Keratinocyte (primary cell): ENCODE data around the gene TWNK. TPM values are rescaled to one million over a fixed set of nuclear protein-coding genes. Genes with fewer than 3 reads are reported as not detected.

Experiments used
- DNase-seq: peaks from one replicate; pipeline ENCODE4 v3.0.0-alpha.2; 2011; ENCODE audit warnings: low read depth, missing footprints, low spot score
- FAIRE-seq: peaks from 2 replicates; lab custom pipeline; 2011; peaks lifted over from hg19 to GRCh38; lab: Jason Lieb, UNC
- H2AFZ ChIP-seq: 2 replicates; pipeline ENCODE4 v1.6.0; 2012; ENCODE audit warnings: low read length, control low read depth, inconsistent platforms; ENCODE audit not compliant: control insufficient read depth
- H3K27ac ChIP-seq: 2 replicates; pipeline ENCODE4 v1.5.1; 2011; ENCODE audit warnings: low read length; ENCODE audit not compliant: control insufficient read depth, insufficient read depth
- H3K27me3 ChIP-seq: 3 replicates; pipeline ENCODE4 v1.6.0; 2011; ENCODE audit warnings: low read length; ENCODE audit not compliant: control insufficient read depth, insufficient read depth; ENCODE audit errors: extremely low read depth
- H3K36me3 ChIP-seq, 2 experiments: 2 replicates in 1 of 2; 3 replicates in 1 of 2; pipeline ENCODE4 v1.5.1; 2011; ENCODE audit warnings: low read length in 2 of 2, mild to moderate bottlenecking in 1 of 2; ENCODE audit not compliant: control insufficient read depth in 2 of 2, insufficient read depth in 2 of 2; ENCODE audit errors: extremely low read depth in 1 of 2
- H3K4me1 ChIP-seq: 3 replicates; pipeline ENCODE4 v1.5.1; 2011; ENCODE audit warnings: low read length; ENCODE audit not compliant: control insufficient read depth, insufficient read depth; ENCODE audit errors: extremely low read depth
- H3K4me2 ChIP-seq: 3 replicates; pipeline ENCODE4 v1.6.0; 2011; ENCODE audit warnings: low read depth, low read length; ENCODE audit not compliant: control insufficient read depth, insufficient read depth; ENCODE audit errors: extremely low read depth
- H3K4me3 ChIP-seq, 3 experiments: fragments of 200-600 bp in 1 of 3; sonication (generic) in 1 of 3; 2 replicates in 2 of 3; 3 replicates in 1 of 3; pipeline ENCODE4 v1.5.1; 2011 to 2016; ENCODE audit warnings: low read length in 3 of 3, mild to moderate bottlenecking in 3 of 3, control low read depth in 2 of 3, inconsistent platforms in 1 of 3, low read depth in 1 of 3, mixed read lengths in 1 of 3, mixed run types in 1 of 3, moderate library complexity in 1 of 3; ENCODE audit not compliant: control insufficient read depth in 2 of 3, insufficient read depth in 2 of 3; ENCODE audit errors: extremely low read depth in 1 of 3
- H3K79me2 ChIP-seq: 2 replicates; pipeline ENCODE4 v1.6.0; 2012; ENCODE audit warnings: low read length; ENCODE audit not compliant: control insufficient read depth, insufficient read depth
- H3K9ac ChIP-seq: 3 replicates; pipeline ENCODE4 v1.6.0; 2011; ENCODE audit warnings: low read length; ENCODE audit not compliant: control insufficient read depth, insufficient read depth; ENCODE audit errors: extremely low read depth
- H3K9me1 ChIP-seq: 3 replicates; pipeline ENCODE4 v1.6.0; 2011; ENCODE audit warnings: low read length; ENCODE audit not compliant: control insufficient read depth, insufficient read depth; ENCODE audit errors: extremely low read depth
- H3K9me3 ChIP-seq: 2 replicates; pipeline ENCODE4 v1.5.1; 2012; ENCODE audit warnings: low read depth, low read length; ENCODE audit not compliant: control insufficient read depth
- H4K20me1 ChIP-seq: 3 replicates; pipeline ENCODE4 v1.6.0; 2011; ENCODE audit warnings: low read length; ENCODE audit not compliant: control insufficient read depth, insufficient read depth; ENCODE audit errors: extremely low read depth
- CTCF ChIP-seq, 3 experiments: IDR thresholded peaks in 1 of 3; conservative IDR thresholded peaks in 1 of 3; optimal IDR thresholded peaks in 1 of 3; 2 replicates in 2 of 3; 3 replicates in 1 of 3; pipeline versions ENCODE3 to v1.5.1; 2011; ENCODE audit warnings: low read length in 3 of 3, mild to moderate bottlenecking in 3 of 3, moderate library complexity in 2 of 3, control low read depth in 1 of 3, inconsistent platforms in 1 of 3; ENCODE audit not compliant: insufficient read depth in 2 of 3; ENCODE audit errors: extremely low read depth in 1 of 3
- EZH2 ChIP-seq: IDR thresholded peaks from one replicate; pipeline ENCODE4 v1.6.1; 2012; ENCODE audit warnings: inconsistent platforms, mild to moderate bottlenecking, low read length, moderate library complexity
- dilution Hi-C: fragments of 300-500 bp; cut with MboI; formaldehyde crosslinking; loops from one replicate; pipeline ENCODE4 v1.7.0; 2020; ENCODE audit warnings: low sequenced_read_pairs; ENCODE audit not compliant: extremely low pct_ligation_motif_present
- polyA plus RNA-seq, 5 experiments: library from polyadenylated mRNA; depleted of rRNA in 3 of 5; stranded (reverse) in 3 of 5; stranded (forward) in 1 of 5; unstranded in 1 of 5; fragments of >200 nt; gene quantifications; 1 replicate in 1 of 5; 2 replicates in 3 of 5; 3 replicates in 1 of 5; pipeline versions ENCODE4 v1.2.1 to v1.2.3, GENCODE V29; 2011 to 2012; ENCODE audit warnings: missing spikeins in 2 of 5, low read depth in 1 of 5, low replicate concordance in 1 of 5

TWNK gene
- polyA plus RNA-seq, 1 donor (not counting 4 experiments of a cell fraction or from before 2014, with no cell fraction given), result 12.9 TPM

- TF ChIP-seq CTCF (optimal IDR thresholded peaks at IDR 0.05 in 1 of 3, IDR thresholded peaks at IDR 0.05 in 1 of 3, conservative IDR thresholded peaks at IDR 0.05 in 1 of 3; ENCODE audit: extremely low read depth in 1 of 3, insufficient read depth in 2 of 3, low read length in 3 of 3), result no peak
- no peak for TF ChIP-seq EZH2
- Histone ChIP-seq H3K9ac (no peak overlapping the region), H3K4me2 (no peak overlapping the region), H3K9me1 (no peaks in the 10 kb centered on the region), H3K36me3 (no peaks in the 10 kb centered on the region), H3K27ac (no peak overlapping the region), H3K4me1 (peaks cover 2% of the 10 kb centered on the region), H3K79me2 (no peaks in the 10 kb centered on the region), H4K20me1 (no peaks in the 10 kb centered on the region), H3K9me3 (no peaks in the 10 kb centered on the region), H2AFZ (no peak overlapping the region), H3K4me3 (no peak overlapping the region), H3K27me3 (peaks cover 7% of the 10 kb centered on the region)
- dilution Hi-C loops, result no loop called here
- DNase-seq (no peak), FAIRE-seq (no peak)
These were observed 35.8 kb downstream of the TWNK start for GRCh38 chr10:101022967-101023705.

GRCh38 chr10:101027106-101027720, 39.9 kb downstream of the TWNK start:
- H3K27ac ChIP-seq, result no peak overlapping the region
- no peak overlapping the region for H3K4me2 ChIP-seq

More at GRCh38 chr10:101027106-101027720, 39.9 kb downstream of the TWNK start:
- H3K9ac ChIP-seq, result no peak overlapping the region
- no peaks in the 10 kb centered on the region for H3K36me3 ChIP-seq
- H2AFZ ChIP-seq, result no peak overlapping the region
- H3K4me1 ChIP-seq, result peaks cover 15% of the 10 kb centered on the region
- no peak for TF ChIP-seq EZH2
- no peak for TF ChIP-seq CTCF (optimal IDR thresholded peaks at IDR 0.05 in 1 of 3, IDR thresholded peaks at IDR 0.05 in 1 of 3, conservative IDR thresholded peaks at IDR 0.05 in 1 of 3; ENCODE audit: extremely low read depth in 1 of 3, insufficient read depth in 2 of 3, low read length in 3 of 3)
- dilution Hi-C loops, result no loop called here
- H3K79me2 ChIP-seq, result no peaks in the 10 kb centered on the region
- H3K4me3 ChIP-seq, result no peak overlapping the region
- H3K27me3 ChIP-seq, result peaks cover 9% of the 10 kb centered on the region
- FAIRE-seq, result no peak
- H3K9me1 ChIP-seq, result no peaks in the 10 kb centered on the region
- no peaks in the 10 kb centered on the region for H4K20me1 ChIP-seq
- DNase-seq, result no peak
- H3K9me3 ChIP-seq, result no peaks in the 10 kb centered on the region
